ENCODE results near the gene NPR1. TPM values are rescaled to one million over a fixed set of nuclear protein-coding genes. Genes with fewer than 3 reads are reported as not detected.
"Not testable (repeated sequence)": the region's sequence is repeated elsewhere in the genome, so short reads cannot be mapped to it uniquely, and the experiment has no call there.

Gene NPR1
- total and polyA plus RNA-seq, 2 donors from 2014 or later, result 57.8 to 89.3 TPM

- Histone ChIP-seq H3K9ac (ENCODE audit: low read length in 3 of 3) (peak overlapping the region; percentile 42 to 91 (median 63)), H3K9me3 (ENCODE audit: control insufficient read depth in 2 of 3, insufficient read depth in 1 of 3, low read length in 3 of 3) (no peaks in the 10 kb centered on the region), H3K27me3 (ENCODE audit: control insufficient read depth, insufficient read depth, low read length) (no peaks in the 10 kb centered on the region), H3K4me3 (ENCODE audit: low read length in 3 of 3) (peak overlapping the region; percentile 66 to 98 (median 74)), H3K27ac (ENCODE audit: low read depth in 2 of 2, low read length in 2 of 2) (no peak overlapping the region), H3K36me3 (ENCODE audit: control insufficient read depth in 2 of 3, insufficient read depth in 3 of 3, low read length in 3 of 3) (peaks cover 16 to 39% (median 23%) of the 10 kb centered on the region in 3 donors), H3K4me1 (ENCODE audit: control insufficient read depth in 2 of 3, insufficient read depth in 2 of 3, low read depth in 1 of 3, low read length in 3 of 3) (peaks cover 0 to 14% (median 8%) of the 10 kb centered on the region in 3 donors)
- no peak for FAIRE-seq
- intact Hi-C loops (cut with DNase I), result no loop called here
- DNase-seq, result peak in 1 of 5 donors; percentile 15
- no peak for TF ChIP-seq CTCF (IDR thresholded peaks at IDR 0.05; ENCODE audit: borderline replicate concordance, extremely low read depth, insufficient read depth)
Measured at GRCh38 chr1:153669606-153670005, 8.9 kb upstream of the NPR1 start.

- H3K4me3 ChIP-seq (ENCODE audit: low read length in 3 of 3), result peak overlapping the region; percentile 66 to 98 (median 74)
- peaks cover 12 to 31% (median 17%) of the 10 kb centered on the region in 3 donors for H3K36me3 ChIP-seq (ENCODE audit: control insufficient read depth in 2 of 3, insufficient read depth in 3 of 3, low read length in 3 of 3)
- H3K9me3 ChIP-seq (ENCODE audit: control insufficient read depth in 2 of 3, insufficient read depth in 1 of 3, low read length in 3 of 3), result no peaks in the 10 kb centered on the region
- no peaks in the 10 kb centered on the region for H3K27me3 ChIP-seq (ENCODE audit: control insufficient read depth, insufficient read depth, low read length)
- no peak for TF ChIP-seq CTCF (IDR thresholded peaks at IDR 0.05; ENCODE audit: borderline replicate concordance, extremely low read depth, insufficient read depth)
- intact Hi-C loops (cut with DNase I), result no loop called here
- peaks cover 0 to 14% (median 8%) of the 10 kb centered on the region in 3 donors for H3K4me1 ChIP-seq (ENCODE audit: control insufficient read depth in 2 of 3, insufficient read depth in 2 of 3, low read depth in 1 of 3, low read length in 3 of 3)
- FAIRE-seq (no peak), DNase-seq (peak in 1 of 5 donors; percentile 82)
- H3K9ac ChIP-seq (ENCODE audit: low read length in 3 of 3), result peak overlapping the region; percentile 42 to 91 (median 63)
- peak overlapping the region; percentile 35 to 53 for H3K27ac ChIP-seq (ENCODE audit: low read depth in 2 of 2, low read length in 2 of 2)
Measured at GRCh38 chr1:153670257-153670858, 8.1 kb upstream of the NPR1 start.

- H3K9ac ChIP-seq (ENCODE audit: low read length in 3 of 3), result peak within 1 kb of the TSS; percentile 42 to 91 (median 89)
- peak; percentile 99 for FAIRE-seq
- intact Hi-C loops (cut with DNase I), result no loop called here
- peak; percentile 12 for TF ChIP-seq CTCF (IDR thresholded peaks at IDR 0.05; ENCODE audit: borderline replicate concordance, extremely low read depth, insufficient read depth)
- H3K27me3 ChIP-seq (ENCODE audit: control insufficient read depth, insufficient read depth, low read length), result no peaks in the 10 kb centered on the region
- no peaks in the 10 kb centered on the region for H3K9me3 ChIP-seq (ENCODE audit: control insufficient read depth in 2 of 3, insufficient read depth in 1 of 3, low read length in 3 of 3)
- peak within 1 kb of the TSS; percentile 70 to 98 (median 86) for H3K4me3 ChIP-seq (ENCODE audit: low read length in 3 of 3)
- DNase-seq, result peak; percentile 99 to 100 (median 99)
- H3K4me1 ChIP-seq (ENCODE audit: control insufficient read depth in 2 of 3, insufficient read depth in 2 of 3, low read depth in 1 of 3, low read length in 3 of 3), result peaks cover 0 to 14% (median 8%) of the 10 kb centered on the region in 3 donors
- peak within 1 kb of the TSS; percentile 66 to 69 for H3K27ac ChIP-seq (ENCODE audit: low read depth in 2 of 2, low read length in 2 of 2)
- H3K36me3 ChIP-seq (ENCODE audit: control insufficient read depth in 2 of 3, insufficient read depth in 3 of 3, low read length in 3 of 3), result peaks cover 10 to 24% (median 13%) of the 10 kb centered on the region in 3 donors
Measured at GRCh38 chr1:153670859-153671627, 7.4 kb upstream of the NPR1 start, which contains the start of gene ILF2. Gene ILF2, minus strand, starts transcription at chr1:153670993. Its CDS starts 71 bp downstream, at chr1:153670922.

GRCh38 chr1:153671628-153672353 is 6.7 kb upstream of the NPR1 start:
- Histone ChIP-seq H3K27ac (ENCODE audit: low read depth in 2 of 2, low read length in 2 of 2) (peak overlapping the region; percentile 66 to 69), H3K4me1 (ENCODE audit: control insufficient read depth in 2 of 3, insufficient read depth in 2 of 3, low read depth in 1 of 3, low read length in 3 of 3) (peaks cover 0 to 14% (median 8%) of the 10 kb centered on the region in 3 donors), H3K4me3 (ENCODE audit: low read length in 3 of 3) (peak overlapping the region; percentile 70 to 86 (median 72)), H3K36me3 (ENCODE audit: control insufficient read depth in 2 of 3, insufficient read depth in 3 of 3, low read length in 3 of 3) (peaks cover 10 to 17% (median 10%) of the 10 kb centered on the region in 3 donors), H3K9ac (ENCODE audit: low read length in 3 of 3) (peak overlapping the region; percentile 41 to 89 (median 70))
- FAIRE-seq; H3K9me3 ChIP-seq (ENCODE audit: control insufficient read depth in 2 of 3, insufficient read depth in 1 of 3, low read length in 3 of 3); intact Hi-C loops (cut with DNase I); H3K27me3 ChIP-seq (ENCODE audit: control insufficient read depth, insufficient read depth, low read length): not testable (repeated sequence)
- peak; percentile 16 to 78 (median 60) for DNase-seq
